HEK293 (cell line): ENCODE data around the gene TRIM40.

ENCODE experiments used
- CTCF ChIP-seq: fragments of 450-650 bp; formaldehyde crosslinking; IDR thresholded peaks from 2 replicates; pipeline ENCODE4 v1.5.1; 2016; ENCODE audit warnings: missing biosample characterization, missing genetic modification characterization
- HOXD13 ChIP-seq: sonication (generic); formaldehyde crosslinking; IDR thresholded peaks from 2 replicates; pipeline ENCODE4 v1.8.0; 2022; ENCODE audit warnings: missing genetic modification reagents, borderline replicate concordance
- OSR2 ChIP-seq: fragments of 450-650 bp; formaldehyde crosslinking; IDR thresholded peaks from 2 replicates; pipeline ENCODE4 v1.5.1; 2016; ENCODE audit warnings: missing biosample characterization, missing genetic modification characterization
- YY1 ChIP-seq: fragments of 450-650 bp; formaldehyde crosslinking; IDR thresholded peaks from 2 replicates; pipeline ENCODE4 v1.5.1; 2018; ENCODE audit warnings: missing biosample characterization, missing genetic modification characterization
- ZNF175 ChIP-seq: fragments of 450-650 bp; formaldehyde crosslinking; IDR thresholded peaks from 2 replicates; pipeline ENCODE4 v1.5.1; 2016; ENCODE audit warnings: missing biosample characterization, missing genetic modification characterization
- ZNF23 ChIP-seq: fragments of 450-650 bp; formaldehyde crosslinking; IDR thresholded peaks from 2 replicates; pipeline ENCODE4 v1.5.1; 2016; ENCODE audit warnings: missing biosample characterization, missing genetic modification characterization, borderline replicate concordance
- ZNF423 ChIP-seq: fragments of 450-650 bp; formaldehyde crosslinking; IDR thresholded peaks from 2 replicates; pipeline ENCODE4 v1.5.1; 2016; ENCODE audit warnings: missing biosample characterization, missing genetic modification characterization
- ZNF555 ChIP-seq: fragments of 450-650 bp; formaldehyde crosslinking; conservative IDR thresholded peaks from 2 replicates; pipeline ENCODE4 v1.5.1; 2017; ENCODE audit warnings: missing biosample characterization, mild to moderate bottlenecking, missing genetic modification characterization, inconsistent platforms
- TF ChIP-seq, protein P1 (sequence below): fragments of 450-650 bp; formaldehyde crosslinking; IDR thresholded peaks from 2 replicates; pipeline ENCODE4 v1.5.1; 2016; ENCODE audit warnings: missing biosample characterization, missing genetic modification characterization
- TF ChIP-seq, protein P2 (sequence below): fragments of 450-650 bp; formaldehyde crosslinking; IDR thresholded peaks from 2 replicates; pipeline ENCODE4 v1.5.1; 2016; ENCODE audit warnings: missing biosample characterization, missing genetic modification characterization

- no peak for TF ChIP-seq CTCF (tag by site-specific recombination)
- TF ChIP-seq ZNF423 (tag by site-specific recombination) = no peak
- no peak for TF ChIP-seq ZNF23 (tag by site-specific recombination)
- TF ChIP-seq ZNF175 (tag by site-specific recombination) = no peak
- no peak for TF ChIP-seq ZNF555 (tag by site-specific recombination)
- no peak for TF ChIP-seq OSR2
- no peak for TF ChIP-seq HOXD13 (CRISPR knock-in tag)
- TF ChIP-seq, protein P1, sequence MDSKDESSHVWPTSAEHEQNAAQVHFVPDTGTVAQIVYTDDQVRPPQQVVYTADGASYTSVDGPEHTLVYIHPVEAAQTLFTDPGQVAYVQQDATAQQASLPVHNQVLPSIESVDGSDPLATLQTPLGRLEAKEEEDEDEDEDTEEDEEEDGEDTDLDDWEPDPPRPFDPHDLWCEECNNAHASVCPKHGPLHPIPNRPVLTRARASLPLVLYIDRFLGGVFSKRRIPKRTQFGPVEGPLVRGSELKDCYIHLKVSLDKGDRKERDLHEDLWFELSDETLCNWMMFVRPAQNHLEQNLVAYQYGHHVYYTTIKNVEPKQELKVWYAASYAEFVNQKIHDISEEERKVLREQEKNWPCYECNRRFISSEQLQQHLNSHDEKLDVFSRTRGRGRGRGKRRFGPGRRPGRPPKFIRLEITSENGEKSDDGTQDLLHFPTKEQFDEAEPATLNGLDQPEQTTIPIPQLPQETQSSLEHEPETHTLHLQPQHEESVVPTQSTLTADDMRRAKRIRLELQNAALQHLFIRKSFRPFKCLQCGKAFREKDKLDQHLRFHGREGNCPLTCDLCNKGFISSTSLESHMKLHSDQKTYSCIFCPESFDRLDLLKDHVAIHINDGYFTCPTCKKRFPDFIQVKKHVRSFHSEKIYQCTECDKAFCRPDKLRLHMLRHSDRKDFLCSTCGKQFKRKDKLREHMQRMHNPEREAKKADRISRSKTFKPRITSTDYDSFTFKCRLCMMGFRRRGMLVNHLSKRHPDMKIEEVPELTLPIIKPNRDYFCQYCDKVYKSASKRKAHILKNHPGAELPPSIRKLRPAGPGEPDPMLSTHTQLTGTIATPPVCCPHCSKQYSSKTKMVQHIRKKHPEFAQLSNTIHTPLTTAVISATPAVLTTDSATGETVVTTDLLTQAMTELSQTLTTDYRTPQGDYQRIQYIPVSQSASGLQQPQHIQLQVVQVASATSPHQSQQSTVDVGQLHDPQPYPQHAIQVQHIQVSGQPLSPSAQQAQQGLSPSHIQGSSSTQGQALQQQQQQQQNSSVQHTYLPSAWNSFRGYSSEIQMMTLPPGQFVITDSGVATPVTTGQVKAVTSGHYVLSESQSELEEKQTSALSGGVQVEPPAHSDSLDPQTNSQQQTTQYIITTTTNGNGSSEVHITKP (tag by site-specific recombination) = no peak
- TF ChIP-seq, protein P2, sequence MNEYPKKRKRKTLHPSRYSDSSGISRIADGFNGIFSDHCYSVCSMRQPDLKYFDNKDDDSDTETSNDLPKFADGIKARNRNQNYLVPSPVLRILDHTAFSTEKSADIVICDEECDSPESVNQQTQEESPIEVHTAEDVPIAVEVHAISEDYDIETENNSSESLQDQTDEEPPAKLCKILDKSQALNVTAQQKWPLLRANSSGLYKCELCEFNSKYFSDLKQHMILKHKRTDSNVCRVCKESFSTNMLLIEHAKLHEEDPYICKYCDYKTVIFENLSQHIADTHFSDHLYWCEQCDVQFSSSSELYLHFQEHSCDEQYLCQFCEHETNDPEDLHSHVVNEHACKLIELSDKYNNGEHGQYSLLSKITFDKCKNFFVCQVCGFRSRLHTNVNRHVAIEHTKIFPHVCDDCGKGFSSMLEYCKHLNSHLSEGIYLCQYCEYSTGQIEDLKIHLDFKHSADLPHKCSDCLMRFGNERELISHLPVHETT (tag by site-specific recombination) = no peak
- TF ChIP-seq YY1 = no peak
Observed at GRCh38 chr6:30136570-30137286, 788 bp downstream of the TRIM40 start.
